HepG2 (cell line): ENCODE data around the gene NPAS2. TPM values are rescaled to one million over a fixed set of nuclear protein-coding genes. Genes with fewer than 3 reads are reported as not detected.

Source experiments
- CEBPZ ChIP-seq: IDR thresholded peaks from 2 replicates; pipeline ENCODE4 v1.6.1; 2012; ENCODE audit warnings: low read length, improper control_type of control experiment
- CENPT ChIP-seq: sonication (generic); formaldehyde crosslinking; IDR thresholded peaks from 2 replicates; pipeline ENCODE4 v1.8.0; 2022; ENCODE audit warnings: low read depth, mild to moderate bottlenecking, moderate library complexity, missing genetic modification reagents
- DDIT3 ChIP-seq: sonication (generic); formaldehyde crosslinking; IDR thresholded peaks from 2 replicates; pipeline ENCODE4 v1.4.0; 2020; ENCODE audit warnings: mild to moderate bottlenecking, missing genetic modification reagents
- FOXK2 ChIP-seq: fragments of 450-650 bp; IDR thresholded peaks from 2 replicates; pipeline ENCODE4 v1.6.1; 2016
- ISL2 ChIP-seq: sonication (generic); formaldehyde crosslinking; IDR thresholded peaks from 2 replicates; pipeline ENCODE4 v1.5.0; 2020; ENCODE audit warnings: missing genetic modification reagents
- REPIN1 ChIP-seq: sonication (generic); formaldehyde crosslinking; IDR thresholded peaks from 2 replicates; pipeline ENCODE4 v1.8.0; 2022; ENCODE audit warnings: missing genetic modification reagents, low read depth, mild to moderate bottlenecking, borderline replicate concordance
- SOX13 ChIP-seq, 3 experiments: fragments of 450-650 bp in 1 of 3; sonication (generic) in 1 of 3; formaldehyde crosslinking in 1 of 3; IDR thresholded peaks in 2 of 3; conservative IDR thresholded peaks in 1 of 3; 2 replicates each; pipeline versions ENCODE4 v1.5.0 to v1.6.1; 2016 to 2020; ENCODE audit warnings: antibody characterized with exemption in 1 of 3, mild to moderate bottlenecking in 1 of 3, missing compliant biosample characterization in 1 of 3, missing genetic modification reagents in 1 of 3, moderate library complexity in 1 of 3
- SP4 ChIP-seq: sonication (generic); formaldehyde crosslinking; IDR thresholded peaks from 2 replicates; pipeline ENCODE4 v1.8.1; 2023; ENCODE audit warnings: mild to moderate bottlenecking, missing genetic modification reagents
- SYNCRIP ChIP-seq: fragments of 200-400 bp; formaldehyde crosslinking; IDR thresholded peaks from 2 replicates; pipeline ENCODE4 v1.6.1; 2018; ENCODE audit warnings: mild to moderate bottlenecking, low read depth, low read length; ENCODE audit not compliant: insufficient read depth
- TBP ChIP-seq: sonication (generic); formaldehyde crosslinking; IDR thresholded peaks from 2 replicates; pipeline ENCODE4 v1.5.0; 2020; ENCODE audit warnings: missing genetic modification reagents
- ZBTB33 ChIP-seq: sonication (generic); formaldehyde crosslinking; IDR thresholded peaks from 2 replicates; pipeline ENCODE4 v1.4.0; 2020; ENCODE audit warnings: missing genetic modification reagents
- ZBTB8A ChIP-seq: sonication (generic); formaldehyde crosslinking; IDR thresholded peaks from 2 replicates; pipeline ENCODE4 v1.4.0; 2020; ENCODE audit warnings: mild to moderate bottlenecking, low read depth, missing genetic modification reagents, borderline replicate concordance
- ZMAT5 ChIP-seq: sonication (generic); formaldehyde crosslinking; IDR thresholded peaks from 2 replicates; pipeline ENCODE4 v1.5.0; 2020; ENCODE audit warnings: mild to moderate bottlenecking, low read depth, missing genetic modification reagents, borderline replicate concordance
- ZNF276 ChIP-seq: sonication (generic); formaldehyde crosslinking; IDR thresholded peaks from 2 replicates; pipeline ENCODE4 v1.4.0; 2020; ENCODE audit warnings: mild to moderate bottlenecking, low read depth, missing genetic modification reagents
- ZNF605 ChIP-seq: sonication (generic); formaldehyde crosslinking; IDR thresholded peaks from 2 replicates; pipeline ENCODE4 v1.8.0; 2022; ENCODE audit warnings: mild to moderate bottlenecking, missing genetic modification reagents
- polyA plus RNA-seq, 8 experiments: library from polyadenylated mRNA; depleted of rRNA in 3 of 8; stranded (reverse) in 7 of 8; unstranded in 1 of 8; fragments of >200 nt; fragmentation: Illumina TruSeq in 4 of 8; extraction: Trizol in 4 of 8; gene quantifications; 2 replicates each; pipeline versions ENCODE4 v1.2.1 to v1.2.3, GENCODE V29; 2011 to 2016; ENCODE audit warnings: low read depth in 4 of 8, missing spikeins in 1 of 8, mixed read lengths in 1 of 8; ENCODE audit not compliant: insufficient read depth in 1 of 8
- total RNA-seq, 5 experiments: library from RNA; depleted of rRNA; stranded (reverse); fragments of >200 nt; fragmentation: Illumina TruSeq; extraction: Trizol; gene quantifications; 2 replicates each; pipeline ENCODE4 v1.2.3, GENCODE V29; 2016; ENCODE audit warnings: low read depth in 1 of 5

Gene NPAS2
- total and polyA plus RNA-seq, 2 of the 13 experiments (the other 11 are each of a cell fraction or from before 2014, with no cell fraction given), result 14.8 to 37.5 TPM

- TF ChIP-seq SYNCRIP, result no peak
- no peak for TF ChIP-seq ZNF276 (CRISPR knock-in tag)
- no peak for TF ChIP-seq SP4 (CRISPR knock-in tag)
- peak; percentile 51; the same call in 1 of the 2 replicates for TF ChIP-seq SOX13 (IDR thresholded peaks at IDR 0.05)
- peak in 1 of 2 experiments; percentile 84; a peak in 2 of 4 replicates for TF ChIP-seq SOX13 (CRISPR knock-in tag; conservative IDR thresholded peaks at IDR 0.05 in 1 of 2, IDR thresholded peaks at IDR 0.05 in 1 of 2)
- no peak for TF ChIP-seq CEBPZ
- TF ChIP-seq ZNF605 (CRISPR knock-in tag), result no peak; the same call in 1 of the 2 replicates
- no peak for TF ChIP-seq ZMAT5
- no peak for TF ChIP-seq DDIT3 (CRISPR knock-in tag)
- no peak for TF ChIP-seq ZBTB8A (CRISPR knock-in tag)
- peak; percentile 50; the same call in 1 of the 2 replicates for TF ChIP-seq FOXK2
- 0 out of 2 replicates have a peak, but pooled peaks have one; percentile 44 for TF ChIP-seq CENPT
- TF ChIP-seq REPIN1 (CRISPR knock-in tag), result no peak
- TF ChIP-seq ZBTB33 (CRISPR knock-in tag), result peak; percentile 78
- peak; percentile 64 for TF ChIP-seq ISL2 (CRISPR knock-in tag)
- no peak for TF ChIP-seq TBP (CRISPR knock-in tag)
Measured at GRCh38 chr2:100882645-100883613, 63.0 kb downstream of the NPAS2 start (continued).
